HCT116 (cell line): Measurements from ENCODE around the gene MICA. TPM values are rescaled to one million over a fixed set of nuclear protein-coding genes. Genes with fewer than 3 reads are reported as not detected.

ENCODE experiments used
- ATAC-seq: fragments of 200-7000 bp; cut with Tn5 transposase; 2 replicates; pipeline ENCODE4 v1.9.1; 2020; ENCODE audit warnings: mild to moderate bottlenecking, moderate library complexity
- BruUV-seq: library from RNA; stranded (reverse); fragments of 400-500 nt; replicated peaks from 2 replicates; lab custom pipeline; 2021; lab: Mats Ljungman, UMichigan
- CTCF ChIA-PET: fragments of 300-600 bp; sonication (Branson Sonifier 250); formaldehyde crosslinking; loops from one replicate; lab custom pipeline; 2021; ENCODE audit warnings: antibody characterized with exemption; lab: Charles Lee
- POLR2A ChIA-PET: fragments of 300-600, 350-600 bp; sonication (Branson Sonifier 250); formaldehyde crosslinking; loops from one replicate; lab custom pipeline; 2021; ENCODE audit warnings: antibody characterized with exemption; lab: Charles Lee
- RAD21 ChIA-PET, 2 experiments: fragments of 300-600 bp; sonication (Branson Sonifier 250); formaldehyde crosslinking; loops; one replicate each; lab custom pipeline; 2023; ENCODE audit warnings: low total read pairs in 2 of 2; ENCODE audit not compliant: uncharacterized antibody in 2 of 2, unreplicated experiment in 2 of 2, low non-redundant PET in 1 of 2; lab: Charles Lee
- DNase-seq: peaks from one replicate; pipeline ENCODE4 v3.0.0-alpha.2; 2010; ENCODE audit warnings: low read depth, low spot score
- H2AFZ ChIP-seq: fragments of 200-600 bp; shearing (Covaris generic), sonication (generic); 2 replicates; pipeline ENCODE4 v1.6.1; 2017; ENCODE audit warnings: low read depth, mixed run types, mixed read lengths, antibody characterized with exemption, low read length; ENCODE audit not compliant: poor library complexity, severe bottlenecking
- H3K27ac ChIP-seq: 2 replicates; pipeline ENCODE4 v1.5.1; 2012; ENCODE audit warnings: low read depth, low read length
- H3K27me3 ChIP-seq: fragments of 200-600 bp; sonication (generic); 2 replicates; pipeline ENCODE4 v1.6.1; 2016; ENCODE audit warnings: mixed run types, low read length, mixed read lengths; ENCODE audit not compliant: insufficient read depth
- H3K36me3 ChIP-seq, 2 experiments: fragments of 200-500 bp in 1 of 2; fragments of 200-600 bp in 1 of 2; sonication (Bioruptor generic) in 1 of 2; sonication (generic) in 1 of 2; 2 replicates each; pipeline versions ENCODE4 v1.5.1 to v1.6.1; 2014 to 2016; ENCODE audit warnings: low read length in 2 of 2, inconsistent platforms in 1 of 2, mixed read lengths in 1 of 2, mixed run types in 1 of 2; ENCODE audit not compliant: insufficient read depth in 2 of 2, control insufficient read depth in 1 of 2
- H3K4me1 ChIP-seq, 2 experiments: fragments of 200-600 bp in 1 of 2; sonication (generic) in 1 of 2; 2 replicates each; pipeline versions ENCODE4 v1.5.1 to v1.6.1; 2012 to 2017; ENCODE audit warnings: low read length in 2 of 2, inconsistent platforms in 1 of 2, mild to moderate bottlenecking in 1 of 2, mixed read lengths in 1 of 2, mixed run types in 1 of 2, moderate library complexity in 1 of 2; ENCODE audit not compliant: insufficient read depth in 2 of 2, control insufficient read depth in 1 of 2
- H3K4me2 ChIP-seq: fragments of 200-600 bp; sonication (generic); 2 replicates; pipeline ENCODE4 v1.6.1; 2017; ENCODE audit warnings: mixed run types, low read length, mixed read lengths
- H3K4me3 ChIP-seq, 2 experiments: fragments of 200-600 bp in 1 of 2; sonication (generic) in 1 of 2; replicated peaks in 1 of 2; 2 replicates each; pipeline ENCODE4 v1.5.1; 2011 to 2016; ENCODE audit warnings: low read length in 2 of 2, control low read depth in 1 of 2, low read depth in 1 of 2, mild to moderate bottlenecking in 1 of 2, mixed read lengths in 1 of 2, mixed run types in 1 of 2
- H3K79me2 ChIP-seq: fragments of 200-600 bp; sonication (generic); 2 replicates; pipeline ENCODE4 v1.6.1; 2017; ENCODE audit warnings: mild to moderate bottlenecking, mixed run types, low read length, moderate library complexity, mixed read lengths; ENCODE audit not compliant: insufficient read depth
- H3K9ac ChIP-seq: fragments of 200-600 bp; sonication (generic); 2 replicates; pipeline ENCODE4 v1.6.1; 2016; ENCODE audit warnings: low read length, mixed read lengths
- H3K9me2 ChIP-seq: fragments of 200-600 bp; sonication (generic), shearing (Covaris generic); 2 replicates; pipeline ENCODE4 v1.6.1; 2017; ENCODE audit warnings: mixed run types, mild to moderate bottlenecking, moderate library complexity; ENCODE audit not compliant: insufficient read depth
- H3K9me3 ChIP-seq, 2 experiments: fragments of 200-500 bp in 1 of 2; fragments of 200-600 bp in 1 of 2; sonication (Bioruptor generic) in 1 of 2; sonication (generic) in 1 of 2; 2 replicates each; pipeline ENCODE4 v1.6.1; 2014 to 2017; ENCODE audit warnings: low read length in 2 of 2, mixed read lengths in 2 of 2, inconsistent platforms in 1 of 2, low read depth in 1 of 2, mild to moderate bottlenecking in 1 of 2, mixed run types in 1 of 2, moderate library complexity in 1 of 2; ENCODE audit not compliant: control insufficient read depth in 1 of 2, insufficient read depth in 1 of 2
- H4K20me1 ChIP-seq: fragments of 200-600 bp; sonication (generic), shearing (Covaris generic); 2 replicates; pipeline ENCODE4 v1.6.1; 2017; ENCODE audit warnings: mixed run types, mild to moderate bottlenecking, moderate library complexity; ENCODE audit not compliant: insufficient read depth
- CBX3 ChIP-seq: IDR thresholded peaks from 2 replicates; pipeline ENCODE4 v1.6.1; 2012; ENCODE audit warnings: low read depth
- EGR1 ChIP-seq: IDR thresholded peaks from 2 replicates; pipeline ENCODE4 v1.6.1; 2012; ENCODE audit warnings: low read depth
- ELF1 ChIP-seq: IDR thresholded peaks from 2 replicates; pipeline ENCODE4 v1.6.1; 2012; ENCODE audit warnings: low read depth, borderline replicate concordance
- JUND ChIP-seq: IDR thresholded peaks from 2 replicates; pipeline ENCODE4 v1.6.1; 2012
- MAX ChIP-seq: IDR thresholded peaks from 2 replicates; pipeline ENCODE4 v1.6.1; 2012
- POLR2A ChIP-seq: IDR thresholded peaks from 2 replicates; pipeline ENCODE4 v1.7.0; 2011; ENCODE audit warnings: borderline replicate concordance; ENCODE audit not compliant: insufficient read depth, insufficient read length; ENCODE audit errors: extremely low read depth
- SP1 ChIP-seq: IDR thresholded peaks from 2 replicates; pipeline ENCODE4 v1.6.1; 2012; ENCODE audit warnings: low read depth
- TCF7L2 ChIP-seq: IDR thresholded peaks from 2 replicates; pipeline ENCODE4 v1.7.0; 2011; ENCODE audit warnings: borderline replicate concordance, inconsistent platforms; ENCODE audit not compliant: insufficient read depth, insufficient read length; ENCODE audit errors: extremely low read depth
- ZNF274 ChIP-seq: fragments of 200-500 bp; sonication (Bioruptor generic); IDR thresholded peaks from 2 replicates; pipeline ENCODE4 v1.6.1; 2014; ENCODE audit warnings: mild to moderate bottlenecking, low read depth, low read length, inconsistent platforms
- intact Hi-C: fragments of 100-400 bp; cut with micrococcal nuclease; formaldehyde crosslinking; loops from 2 replicates; pipeline ENCODE4 v1.10.0; 2022
- total RNA-seq: library from RNA; stranded (reverse); gene quantifications from one replicate; pipeline ENCODE4 v1.2.1, GENCODE V29; 2021; ENCODE audit not compliant: unreplicated experiment
- TF ChIP-seq, protein P1 (sequence below): IDR thresholded peaks from 2 replicates; pipeline ENCODE4 v1.6.1; 2012; ENCODE audit warnings: low read depth

MICA gene
- total RNA-seq, 1 experiment from 2014 or later, result 24.1 TPM

DNA sequence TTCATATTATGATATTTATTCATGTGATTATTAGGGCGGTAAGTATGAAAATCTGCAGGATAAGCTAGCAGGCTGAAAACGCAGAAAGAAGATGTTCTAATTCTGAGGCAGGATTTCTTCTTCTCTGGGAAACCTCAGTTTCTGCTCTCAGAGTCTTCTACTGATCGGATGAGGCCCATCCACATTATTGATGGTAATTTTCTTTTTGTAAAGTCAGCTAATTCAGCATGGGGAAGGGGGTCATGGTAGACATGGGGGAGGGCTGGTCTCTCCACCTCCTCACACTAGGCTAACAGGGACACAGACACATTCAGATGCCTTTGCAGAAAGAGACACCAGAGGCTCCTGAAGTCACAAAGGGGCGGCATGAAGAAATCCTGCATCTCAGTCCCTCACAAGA is 21.7 kb upstream of the MICA start:
- Histone ChIP-seq H3K27ac (no peak overlapping the region), H4K20me1 (no peaks in the 10 kb centered on the region), H3K9ac (no peak overlapping the region), H3K4me3 (no peak overlapping the region), H3K36me3 (no peaks in the 10 kb centered on the region), H3K4me2 (no peak overlapping the region), H3K9me3 (no peaks in the 10 kb centered on the region), H3K4me1 (no peaks in the 10 kb centered on the region), H3K9me2 (no peaks in the 10 kb centered on the region), H3K79me2 (no peaks in the 10 kb centered on the region), H2AFZ (no peak overlapping the region), H3K27me3 (peaks cover 3% of the 10 kb centered on the region; the same call in 1 of the 2 replicates)
- no peak for ATAC-seq
- intact Hi-C loops, result no loop called here
- TF ChIP-seq CBX3 (no peak), ELF1 (no peak), POLR2A (no peak), TCF7L2 (no peak), MAX (no peak)
- TF ChIP-seq, protein P1, sequence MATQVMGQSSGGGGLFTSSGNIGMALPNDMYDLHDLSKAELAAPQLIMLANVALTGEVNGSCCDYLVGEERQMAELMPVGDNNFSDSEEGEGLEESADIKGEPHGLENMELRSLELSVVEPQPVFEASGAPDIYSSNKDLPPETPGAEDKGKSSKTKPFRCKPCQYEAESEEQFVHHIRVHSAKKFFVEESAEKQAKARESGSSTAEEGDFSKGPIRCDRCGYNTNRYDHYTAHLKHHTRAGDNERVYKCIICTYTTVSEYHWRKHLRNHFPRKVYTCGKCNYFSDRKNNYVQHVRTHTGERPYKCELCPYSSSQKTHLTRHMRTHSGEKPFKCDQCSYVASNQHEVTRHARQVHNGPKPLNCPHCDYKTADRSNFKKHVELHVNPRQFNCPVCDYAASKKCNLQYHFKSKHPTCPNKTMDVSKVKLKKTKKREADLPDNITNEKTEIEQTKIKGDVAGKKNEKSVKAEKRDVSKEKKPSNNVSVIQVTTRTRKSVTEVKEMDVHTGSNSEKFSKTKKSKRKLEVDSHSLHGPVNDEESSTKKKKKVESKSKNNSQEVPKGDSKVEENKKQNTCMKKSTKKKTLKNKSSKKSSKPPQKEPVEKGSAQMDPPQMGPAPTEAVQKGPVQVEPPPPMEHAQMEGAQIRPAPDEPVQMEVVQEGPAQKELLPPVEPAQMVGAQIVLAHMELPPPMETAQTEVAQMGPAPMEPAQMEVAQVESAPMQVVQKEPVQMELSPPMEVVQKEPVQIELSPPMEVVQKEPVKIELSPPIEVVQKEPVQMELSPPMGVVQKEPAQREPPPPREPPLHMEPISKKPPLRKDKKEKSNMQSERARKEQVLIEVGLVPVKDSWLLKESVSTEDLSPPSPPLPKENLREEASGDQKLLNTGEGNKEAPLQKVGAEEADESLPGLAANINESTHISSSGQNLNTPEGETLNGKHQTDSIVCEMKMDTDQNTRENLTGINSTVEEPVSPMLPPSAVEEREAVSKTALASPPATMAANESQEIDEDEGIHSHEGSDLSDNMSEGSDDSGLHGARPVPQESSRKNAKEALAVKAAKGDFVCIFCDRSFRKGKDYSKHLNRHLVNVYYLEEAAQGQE, result no peak
- ChIA-PET RAD21 (no interaction called here), CTCF (interaction anchor here (2.4 kb wide), 1 partner anchor 15 kb away, joined by 5 read pairs; no protein-coding TSS in a partner anchor), POLR2A (no interaction called here)
- DNase-seq, result no peak
- no TSS peak for BruUV-seq

DNA sequence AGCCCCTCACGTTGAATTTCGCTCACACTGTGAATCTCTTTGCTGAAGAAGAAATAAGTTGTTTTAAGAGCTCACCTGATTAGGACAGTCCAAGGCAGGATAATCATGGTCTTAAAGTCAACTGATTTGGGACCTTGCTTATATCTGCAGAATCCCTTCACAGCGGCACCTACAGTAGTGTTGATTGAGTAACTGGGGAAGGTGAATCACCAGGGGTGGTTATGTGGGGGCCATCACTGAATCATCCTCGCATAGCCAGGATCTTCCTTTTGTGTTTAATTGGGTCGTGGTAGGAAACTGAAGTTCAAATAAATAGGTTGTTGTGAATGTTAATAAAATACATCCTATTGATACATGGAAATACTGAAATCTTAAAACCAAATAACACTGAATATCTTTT is 20.2 kb upstream of the MICA start:
- H3K9me3 ChIP-seq, result no peaks in the 10 kb centered on the region
- no peaks in the 10 kb centered on the region for H4K20me1 ChIP-seq
- no peak overlapping the region for H3K4me2 ChIP-seq
- no peaks in the 10 kb centered on the region for H3K4me1 ChIP-seq
- no peak for TF ChIP-seq CBX3
- TF ChIP-seq JUND, result no peak
- TF ChIP-seq ELF1, result no peak
- TF ChIP-seq SP1, result no peak
- no peak for TF ChIP-seq EGR1
- no peak for TF ChIP-seq ZNF274
- H3K9ac ChIP-seq, result no peak overlapping the region
- POLR2A ChIA-PET, result no interaction called here
- BruUV-seq, result no TSS peak
- ATAC-seq (no peak), DNase-seq (no peak)
- H3K9me2 ChIP-seq, result no peaks in the 10 kb centered on the region
- RAD21 ChIA-PET, result no interaction called here
- H3K4me3 ChIP-seq, result no peak overlapping the region
- H3K27ac ChIP-seq, result no peak overlapping the region
- intact Hi-C loops, result no loop called here
- H3K36me3 ChIP-seq, result no peaks in the 10 kb centered on the region
- peaks cover 3% of the 10 kb centered on the region; the same call in 1 of the 2 replicates for H3K27me3 ChIP-seq
- CTCF ChIA-PET, result no interaction called here
- no peaks in the 10 kb centered on the region for H3K79me2 ChIP-seq
- no peak overlapping the region for H2AFZ ChIP-seq
